Measurements from ENCODE around the gene TOX3. TPM values are rescaled to one million over a fixed set of nuclear protein-coding genes. Genes with fewer than 3 reads are reported as not detected.

The TOX3 gene
- total RNA-seq, 6 donors from 2014 or later: 0.61 to 22.0 (median 4.9) TPM

DNA sequence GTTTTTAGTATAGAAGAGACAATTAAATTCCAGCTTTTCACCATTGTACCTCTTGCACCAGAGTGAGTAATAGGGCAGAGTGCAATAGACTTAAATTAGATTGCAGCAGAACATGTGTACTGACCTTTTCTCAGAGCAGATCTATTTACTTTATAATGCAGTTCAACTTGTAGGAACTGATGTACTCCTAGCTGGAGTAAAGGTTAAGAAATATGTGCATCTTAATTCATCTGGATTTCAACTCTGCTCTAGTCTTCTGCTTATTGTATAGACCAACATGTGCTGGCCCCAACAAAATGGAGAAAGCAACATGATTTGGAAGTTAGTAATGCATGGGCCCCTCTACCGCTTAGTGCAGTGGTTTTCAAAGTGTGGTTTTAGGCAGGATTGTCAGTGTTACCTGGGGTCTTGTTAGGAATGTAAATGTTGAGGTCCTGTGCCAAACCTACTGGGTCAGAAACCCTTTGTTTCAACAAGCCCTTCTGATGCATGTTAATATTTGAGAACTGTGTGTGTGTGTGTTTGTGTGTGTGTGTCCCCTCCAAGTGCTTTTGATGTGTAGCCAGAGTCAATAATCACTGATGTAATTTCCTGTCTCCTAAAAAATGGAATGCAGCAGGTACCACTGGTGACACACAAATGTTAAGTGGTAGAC lies 138.6 kb downstream of the TOX3 start:
- Histone ChIP-seq H3K4me3 (no peak overlapping the region), H3K9me3 (no peaks in the 10 kb centered on the region), H3K4me1 (peaks cover 0 to 3% (median 0%) of the 10 kb centered on the region in 4 donors), H3K36me3 (no peaks in the 10 kb centered on the region), H3K27me3 (no peaks in the 10 kb centered on the region), H3K27ac (no peak overlapping the region)
- DNase-seq (no peak), ATAC-seq (ENCODE audit: low FRiP score in 2 of 2) (peak; percentile 17 to 20)
- TF ChIP-seq EP300 (IDR thresholded peaks at IDR 0.05) (no peak), POLR2A (IDR thresholded peaks at IDR 0.05) (no peak), CTCF (IDR thresholded peaks at IDR 0.05) (no peak), POLR2AphosphoS5 (IDR thresholded peaks at IDR 0.05) (no peak)
- WGBS, 2 donors: 62 to 67% methylated on average over 1 of the region's 1 CpG

DNA sequence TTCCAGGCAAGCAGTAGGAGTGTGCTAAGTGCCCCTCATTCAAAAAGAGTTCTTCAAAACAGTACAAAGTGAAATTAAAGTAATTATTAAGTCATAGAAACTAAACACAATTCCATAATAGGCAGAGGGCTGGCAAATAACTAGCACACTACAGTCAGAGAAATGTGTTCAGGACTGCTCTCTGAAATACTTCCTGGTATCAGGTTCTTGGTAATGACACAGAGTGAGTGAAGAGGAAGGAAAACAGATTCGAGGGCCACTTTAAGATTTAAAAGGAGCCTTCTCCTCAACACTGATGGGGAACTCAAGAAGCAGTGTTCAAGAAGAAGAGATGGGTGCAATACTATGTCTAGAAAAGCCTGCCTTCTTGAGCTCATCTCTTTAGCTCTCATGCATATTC lies 139.2 kb downstream of the TOX3 start:
- Histone ChIP-seq H3K9me3 (no peaks in the 10 kb centered on the region), H3K27ac (no peak overlapping the region), H3K4me3 (no peak overlapping the region), H3K4me1 (peaks cover 0 to 3% (median 0%) of the 10 kb centered on the region in 4 donors), H3K27me3 (no peaks in the 10 kb centered on the region), H3K36me3 (no peaks in the 10 kb centered on the region)
- 14 to 25% methylated on average over 1 of the region's 1 CpG for WGBS, 2 donors
- peak; percentile 46 to 79 for ATAC-seq (ENCODE audit: low FRiP score in 2 of 2)
- DNase-seq: no peak
- TF ChIP-seq EP300 (IDR thresholded peaks at IDR 0.05) (peak in 1 of 4 donors; percentile 75), CTCF (IDR thresholded peaks at IDR 0.05) (no peak), POLR2AphosphoS5 (IDR thresholded peaks at IDR 0.05) (peak; percentile 9 to 18)

DNA sequence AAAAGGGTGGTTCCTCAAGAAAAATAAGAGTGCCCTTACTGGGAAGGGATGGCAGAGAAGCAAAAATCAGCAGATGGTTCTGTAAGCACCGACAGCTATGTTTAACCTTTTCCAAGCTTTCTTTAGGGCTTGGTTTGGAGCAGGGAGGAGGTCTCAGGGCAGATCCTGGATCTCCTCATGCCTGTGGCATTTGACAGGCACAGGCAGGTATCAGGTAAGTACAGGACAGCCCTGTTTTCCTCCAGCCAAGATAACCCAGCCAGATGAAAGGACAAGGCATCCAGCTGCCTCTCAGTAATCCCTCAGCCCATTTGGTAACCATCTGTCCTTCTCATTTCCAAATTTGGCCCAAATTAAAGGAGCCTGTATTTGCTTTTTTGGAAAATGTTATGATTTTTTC lies 141.5 kb downstream of the TOX3 start:
- no peak for ATAC-seq (ENCODE audit: low FRiP score in 2 of 2)
- WGBS, 2 donors: 76 to 83% methylated on average over 1 of the region's 1 CpG
- H3K36me3 ChIP-seq: no peaks in the 10 kb centered on the region
- no peak overlapping the region for H3K4me3 ChIP-seq
- H3K27me3 ChIP-seq: no peaks in the 10 kb centered on the region
- no peak overlapping the region for H3K27ac ChIP-seq
- DNase-seq: no peak
- no peaks in the 10 kb centered on the region for H3K9me3 ChIP-seq
- no peak for TF ChIP-seq CTCF (IDR thresholded peaks at IDR 0.05)
- TF ChIP-seq EP300 (IDR thresholded peaks at IDR 0.05): no peak
- TF ChIP-seq POLR2AphosphoS5 (IDR thresholded peaks at IDR 0.05): no peak
- TF ChIP-seq POLR2A (IDR thresholded peaks at IDR 0.05): no peak
- H3K4me1 ChIP-seq: peaks cover 0 to 3% (median 0%) of the 10 kb centered on the region in 4 donors

- WGBS, 2 donors: 71 to 80% methylated on average over 2 of the region's 2 CpGs
- no peak overlapping the region for H3K27ac ChIP-seq
- no peak overlapping the region for H3K4me3 ChIP-seq
- no peaks in the 10 kb centered on the region for H3K27me3 ChIP-seq
- no peak for DNase-seq
- no peaks in the 10 kb centered on the region for H3K9me3 ChIP-seq
- H3K4me1 ChIP-seq: peaks cover 0 to 3% (median 0%) of the 10 kb centered on the region in 4 donors
- no peak for ATAC-seq (ENCODE audit: low FRiP score in 2 of 2)
- TF ChIP-seq POLR2A (IDR thresholded peaks at IDR 0.05) (no peak), CTCF (IDR thresholded peaks at IDR 0.05) (no peak), EP300 (IDR thresholded peaks at IDR 0.05) (no peak), POLR2AphosphoS5 (IDR thresholded peaks at IDR 0.05) (no peak)
- no peaks in the 10 kb centered on the region for H3K36me3 ChIP-seq
Measured at GRCh38 chr16:52404546-52404945, 142.4 kb downstream of the TOX3 start.

DNA sequence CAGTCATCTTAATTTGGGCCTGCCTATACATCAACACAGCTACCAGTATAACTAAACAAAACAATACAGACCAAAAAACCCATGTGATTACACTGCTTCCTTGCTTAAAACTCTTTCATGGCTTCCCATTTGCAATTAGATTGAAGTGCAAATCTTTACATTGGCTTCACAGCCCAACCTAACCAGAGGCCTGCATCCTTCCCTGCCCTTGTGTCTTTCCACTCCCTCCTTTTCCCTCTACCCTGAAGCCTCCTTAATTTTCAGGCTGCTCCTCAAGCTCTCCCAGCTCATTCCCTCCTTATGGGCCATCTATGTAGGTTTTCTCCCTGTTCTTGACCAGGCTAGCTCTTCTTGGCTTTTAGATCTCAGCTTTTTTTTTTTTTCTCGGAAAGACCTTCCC lies 147.8 kb downstream of the TOX3 start:
- Histone ChIP-seq H3K27me3 (no peaks in the 10 kb centered on the region), H3K4me1 (no peaks in the 10 kb centered on the region), H3K9me3 (no peaks in the 10 kb centered on the region), H3K27ac (no peak overlapping the region), H3K4me3 (no peak overlapping the region), H3K36me3 (no peaks in the 10 kb centered on the region)
- TF ChIP-seq POLR2AphosphoS5 (IDR thresholded peaks at IDR 0.05) (no peak), EP300 (IDR thresholded peaks at IDR 0.05) (no peak), POLR2A (IDR thresholded peaks at IDR 0.05) (no peak), CTCF (IDR thresholded peaks at IDR 0.05) (no peak)
- no peak for ATAC-seq (ENCODE audit: low FRiP score in 2 of 2)
- WGBS, 2 donors: 82 to 84% methylated on average over 1 of the region's 1 CpG
- DNase-seq: no peak

Data from upper lobe of left lung (tissue), 6 donors.